ENCODE results near the gene GIT1. TPM values are rescaled to one million over a fixed set of nuclear protein-coding genes. Genes with fewer than 3 reads are reported as not detected.
"Not testable (repeated sequence)": the region's sequence is repeated elsewhere in the genome, so short reads cannot be mapped to it uniquely, and the experiment has no call there.

GIT1 gene
- total and polyA plus RNA-seq, 2 donors (not counting 3 experiments of a cell fraction or from before 2014, with no cell fraction given), result 75.5 to 92.5 TPM

- Histone ChIP-seq H3K27me3 (ENCODE audit: control insufficient read depth in 2 of 2, insufficient read depth in 2 of 2, low read length in 2 of 2) (no peaks in the 10 kb centered on the region), H3K79me2 (ENCODE audit: control insufficient read depth, insufficient read depth, low read length) (no peaks in the 10 kb centered on the region), H3K9me3 (replicated peaks; ENCODE audit: control insufficient read depth, insufficient read depth, low read length) (no peaks in the 10 kb centered on the region), H3K4me2 (ENCODE audit: insufficient read depth, low read length) (no peak overlapping the region), H3K4me3 (replicated peaks in 1 of 3; ENCODE audit: insufficient read depth in 1 of 3, low read depth in 1 of 3, low read length in 3 of 3) (no peak overlapping the region), H3K36me3 (ENCODE audit: control insufficient read depth in 2 of 2, extremely low read depth in 1 of 2, insufficient read depth in 2 of 2, low read length in 2 of 2) (no peaks in the 10 kb centered on the region), H3K9ac (replicated peaks; ENCODE audit: extremely low read depth, insufficient read depth, low read length) (no peak overlapping the region), H3K4me1 (ENCODE audit: control insufficient read depth, extremely low read depth, insufficient read depth, low read length) (no peaks in the 10 kb centered on the region), H2AFZ (ENCODE audit: low read depth, low read length) (no peak overlapping the region), H3K27ac (ENCODE audit: insufficient read depth, low read depth, low read length) (no peak overlapping the region), H4K20me1 (replicated peaks; ENCODE audit: control insufficient read depth, extremely low read depth, insufficient read depth, low read length) (no peaks in the 10 kb centered on the region), H3K9me1 (replicated peaks; ENCODE audit: control insufficient read depth, extremely low read depth, insufficient read depth, low read length) (no peaks in the 10 kb centered on the region)
- intact Hi-C loops (cut with micrococcal nuclease) (no loop called here), dilution Hi-C loops (cut with MboI; ENCODE audit: extremely low pct_ligation_motif_present, low sequenced_read_pairs) (no loop called here)
- no peak for TF ChIP-seq EZH2 (IDR thresholded peaks at IDR 0.05; ENCODE audit: borderline replicate concordance, low read depth, low read length, severe bottlenecking)
- TF ChIP-seq, protein P1, sequence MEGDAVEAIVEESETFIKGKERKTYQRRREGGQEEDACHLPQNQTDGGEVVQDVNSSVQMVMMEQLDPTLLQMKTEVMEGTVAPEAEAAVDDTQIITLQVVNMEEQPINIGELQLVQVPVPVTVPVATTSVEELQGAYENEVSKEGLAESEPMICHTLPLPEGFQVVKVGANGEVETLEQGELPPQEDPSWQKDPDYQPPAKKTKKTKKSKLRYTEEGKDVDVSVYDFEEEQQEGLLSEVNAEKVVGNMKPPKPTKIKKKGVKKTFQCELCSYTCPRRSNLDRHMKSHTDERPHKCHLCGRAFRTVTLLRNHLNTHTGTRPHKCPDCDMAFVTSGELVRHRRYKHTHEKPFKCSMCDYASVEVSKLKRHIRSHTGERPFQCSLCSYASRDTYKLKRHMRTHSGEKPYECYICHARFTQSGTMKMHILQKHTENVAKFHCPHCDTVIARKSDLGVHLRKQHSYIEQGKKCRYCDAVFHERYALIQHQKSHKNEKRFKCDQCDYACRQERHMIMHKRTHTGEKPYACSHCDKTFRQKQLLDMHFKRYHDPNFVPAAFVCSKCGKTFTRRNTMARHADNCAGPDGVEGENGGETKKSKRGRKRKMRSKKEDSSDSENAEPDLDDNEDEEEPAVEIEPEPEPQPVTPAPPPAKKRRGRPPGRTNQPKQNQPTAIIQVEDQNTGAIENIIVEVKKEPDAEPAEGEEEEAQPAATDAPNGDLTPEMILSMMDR (IDR thresholded peaks at IDR 0.05; ENCODE audit: extremely low read depth in 1 of 2, insufficient read depth in 1 of 2, low read depth in 1 of 2, low read length in 2 of 2), result no peak
- no peak for TF ChIP-seq JUN (IDR thresholded peaks at IDR 0.05; ENCODE audit: borderline replicate concordance, insufficient read depth, insufficient read length, low read depth)
- TF ChIP-seq FOS (IDR thresholded peaks at IDR 0.05; ENCODE audit: borderline replicate concordance, insufficient read depth, low read length), result no peak
- TF ChIP-seq POLR2A (IDR thresholded peaks at IDR 0.05; ENCODE audit: low read depth, low read length), result no peak
- no peak for TF ChIP-seq GATA2 (IDR thresholded peaks at IDR 0.05; ENCODE audit: insufficient read depth, insufficient read length, low read depth, low read length)
- TF ChIP-seq MYC (IDR thresholded peaks at IDR 0.05; ENCODE audit: low read depth, low read length), result no peak
- no peak for TF ChIP-seq POLR2AphosphoS5 (IDR thresholded peaks at IDR 0.05; ENCODE audit: insufficient read depth, low read depth, low read length)
- TF ChIP-seq, protein P2, sequence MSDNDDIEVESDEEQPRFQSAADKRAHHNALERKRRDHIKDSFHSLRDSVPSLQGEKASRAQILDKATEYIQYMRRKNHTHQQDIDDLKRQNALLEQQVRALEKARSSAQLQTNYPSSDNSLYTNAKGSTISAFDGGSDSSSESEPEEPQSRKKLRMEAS (IDR thresholded peaks at IDR 0.05; ENCODE audit: insufficient read depth, insufficient read length), result no peak
- BruUV-seq (replicated peaks), result no TSS peak
- DNase-seq (ENCODE audit: low read depth, low spot score) (no peak), FAIRE-seq (no peak)
- ChIA-PET POLR2A (interaction anchor here (0.6 kb wide), 1 partner anchor 15 kb away, joined by 3 read pairs; no protein-coding TSS in a partner anchor), CTCF (interaction anchor here (1.0 kb wide), 2 partner anchors 189 to 190 kb away, joined by 3 read pairs; no protein-coding TSS in a partner anchor)
Observed at GRCh38 chr17:29559640-29560039, 29.8 kb downstream of the GIT1 start.

GRCh38 chr17:29558139-29558538 is 31.3 kb downstream of the GIT1 start:
- H3K4me1 ChIP-seq (ENCODE audit: control insufficient read depth, extremely low read depth, insufficient read depth, low read length); H3K27me3 ChIP-seq (ENCODE audit: control insufficient read depth in 2 of 2, insufficient read depth in 2 of 2, low read length in 2 of 2); POLR2A ChIA-PET; dilution Hi-C loops (cut with MboI; ENCODE audit: extremely low pct_ligation_motif_present, low sequenced_read_pairs); H3K9me3 ChIP-seq (replicated peaks; ENCODE audit: control insufficient read depth, insufficient read depth, low read length); H3K9me1 ChIP-seq (replicated peaks; ENCODE audit: control insufficient read depth, extremely low read depth, insufficient read depth, low read length); DNase-seq (ENCODE audit: low read depth, low spot score); BruUV-seq (replicated peaks); H3K36me3 ChIP-seq (ENCODE audit: control insufficient read depth in 2 of 2, extremely low read depth in 1 of 2, insufficient read depth in 2 of 2, low read length in 2 of 2); H3K4me2 ChIP-seq (ENCODE audit: insufficient read depth, low read length); H3K4me3 ChIP-seq (replicated peaks in 1 of 3; ENCODE audit: insufficient read depth in 1 of 3, low read depth in 1 of 3, low read length in 3 of 3); H3K9ac ChIP-seq (replicated peaks; ENCODE audit: extremely low read depth, insufficient read depth, low read length); H2AFZ ChIP-seq (ENCODE audit: low read depth, low read length); H4K20me1 ChIP-seq (replicated peaks; ENCODE audit: control insufficient read depth, extremely low read depth, insufficient read depth, low read length); H3K79me2 ChIP-seq (ENCODE audit: control insufficient read depth, insufficient read depth, low read length); H3K27ac ChIP-seq (ENCODE audit: insufficient read depth, low read depth, low read length); intact Hi-C loops (cut with micrococcal nuclease): not testable (repeated sequence)
- FAIRE-seq, result peak; percentile 50
- CTCF ChIA-PET, result interaction anchor here (4.1 kb wide), 1 partner anchor 22 kb away, joined by 16 read pairs; no protein-coding TSS in a partner anchor
